ENCODE data around the gene SPIRE1. TPM values are rescaled to one million over a fixed set of nuclear protein-coding genes. Genes with fewer than 3 reads are reported as not detected.

SPIRE1 gene
- total RNA-seq, 1 donor from 2014 or later: 15.7 TPM

GRCh38 chr18:12433829-12434540, 223.9 kb downstream of the SPIRE1 start:
- no peak for DNase-seq (ENCODE audit: extremely low spot score in 2 of 2)
- intact Hi-C loops (cut with DNase I): no loop called here
- no peaks in the 10 kb centered on the region for H3K27me3 ChIP-seq

GRCh38 chr18:12432881-12433280, 225.0 kb downstream of the SPIRE1 start:
- H3K4me1 ChIP-seq: no peaks in the 10 kb centered on the region
- no peak for DNase-seq (ENCODE audit: extremely low spot score in 2 of 2)
- H3K9me3 ChIP-seq: no peaks in the 10 kb centered on the region
- no peak for TF ChIP-seq CTCF (IDR thresholded peaks at IDR 0.05)
- no peak for TF ChIP-seq POLR2AphosphoS5 (IDR thresholded peaks at IDR 0.05; ENCODE audit: insufficient read depth in 1 of 2, low read depth in 1 of 2)
- TF ChIP-seq POLR2A (IDR thresholded peaks at IDR 0.05): no peak
- H3K4me3 ChIP-seq: no peak overlapping the region
- intact Hi-C loops (cut with DNase I): no loop called here
- no peaks in the 10 kb centered on the region for H3K27me3 ChIP-seq
- H3K36me3 ChIP-seq: peaks cover 0 to 13% of the 10 kb centered on the region in 2 donors
- H3K27ac ChIP-seq: no peak overlapping the region

More at GRCh38 chr18:12433829-12434540, 223.9 kb downstream of the SPIRE1 start:
- Histone ChIP-seq H3K9me3 (no peaks in the 10 kb centered on the region), H3K27ac (no peak overlapping the region), H3K4me1 (no peaks in the 10 kb centered on the region), H3K4me3 (no peak overlapping the region), H3K36me3 (peaks cover 0 to 13% of the 10 kb centered on the region in 2 donors)
- TF ChIP-seq CTCF (IDR thresholded peaks at IDR 0.05): no peak
- no peak for TF ChIP-seq POLR2A (IDR thresholded peaks at IDR 0.05)
- no peak for TF ChIP-seq POLR2AphosphoS5 (IDR thresholded peaks at IDR 0.05; ENCODE audit: insufficient read depth in 1 of 2, low read depth in 1 of 2)

- no peaks in the 10 kb centered on the region for H3K9me3 ChIP-seq
- H3K4me1 ChIP-seq: no peaks in the 10 kb centered on the region
- no peak overlapping the region for H3K4me3 ChIP-seq
- H3K27ac ChIP-seq: no peak overlapping the region
- DNase-seq (ENCODE audit: extremely low spot score in 2 of 2): no peak
- peaks cover 0 to 13% of the 10 kb centered on the region in 2 donors for H3K36me3 ChIP-seq
- H3K27me3 ChIP-seq: no peaks in the 10 kb centered on the region
- no peak for TF ChIP-seq CTCF (IDR thresholded peaks at IDR 0.05)
- no peak for TF ChIP-seq POLR2AphosphoS5 (IDR thresholded peaks at IDR 0.05; ENCODE audit: insufficient read depth in 1 of 2, low read depth in 1 of 2)
- no peak for TF ChIP-seq POLR2A (IDR thresholded peaks at IDR 0.05)
- intact Hi-C loops (cut with DNase I): no loop called here
Observed at GRCh38 chr18:12432196-12432595, 225.7 kb downstream of the SPIRE1 start.

GRCh38 chr18:12431561-12431960, 226.3 kb downstream of the SPIRE1 start:
- no peak for TF ChIP-seq POLR2AphosphoS5 (IDR thresholded peaks at IDR 0.05; ENCODE audit: insufficient read depth in 1 of 2, low read depth in 1 of 2)
- no peak for TF ChIP-seq POLR2A (IDR thresholded peaks at IDR 0.05)
- no peak for TF ChIP-seq CTCF (IDR thresholded peaks at IDR 0.05)
- H3K4me1 ChIP-seq: no peaks in the 10 kb centered on the region
- no peaks in the 10 kb centered on the region for H3K9me3 ChIP-seq
- no peak overlapping the region for H3K27ac ChIP-seq
- intact Hi-C loops (cut with DNase I): no loop called here
- H3K27me3 ChIP-seq: no peaks in the 10 kb centered on the region
- no peak overlapping the region for H3K4me3 ChIP-seq
- H3K36me3 ChIP-seq: peaks cover 0 to 13% of the 10 kb centered on the region in 2 donors
- no peak for DNase-seq (ENCODE audit: extremely low spot score in 2 of 2)
